HK-2 (cell line): Measurements from ENCODE around the gene DSCAML1.
A peak's percentile ranks its signal among the peaks of the same experiment; 100 is the strongest.

Experiments used
- DNase-seq: peaks from one replicate; pipeline ENCODE4 v3.0.0-alpha.2; 2018; ENCODE audit not compliant: unreplicated experiment

Gene DSCAML1

GRCh38 chr11:117443266-117444186 is 353.5 kb downstream of the DSCAML1 start:
- peak; percentile 26 for DNase-seq

GRCh38 chr11:117442869-117443239 is 354.2 kb downstream of the DSCAML1 start:
- DNase-seq, result no peak

DNA sequence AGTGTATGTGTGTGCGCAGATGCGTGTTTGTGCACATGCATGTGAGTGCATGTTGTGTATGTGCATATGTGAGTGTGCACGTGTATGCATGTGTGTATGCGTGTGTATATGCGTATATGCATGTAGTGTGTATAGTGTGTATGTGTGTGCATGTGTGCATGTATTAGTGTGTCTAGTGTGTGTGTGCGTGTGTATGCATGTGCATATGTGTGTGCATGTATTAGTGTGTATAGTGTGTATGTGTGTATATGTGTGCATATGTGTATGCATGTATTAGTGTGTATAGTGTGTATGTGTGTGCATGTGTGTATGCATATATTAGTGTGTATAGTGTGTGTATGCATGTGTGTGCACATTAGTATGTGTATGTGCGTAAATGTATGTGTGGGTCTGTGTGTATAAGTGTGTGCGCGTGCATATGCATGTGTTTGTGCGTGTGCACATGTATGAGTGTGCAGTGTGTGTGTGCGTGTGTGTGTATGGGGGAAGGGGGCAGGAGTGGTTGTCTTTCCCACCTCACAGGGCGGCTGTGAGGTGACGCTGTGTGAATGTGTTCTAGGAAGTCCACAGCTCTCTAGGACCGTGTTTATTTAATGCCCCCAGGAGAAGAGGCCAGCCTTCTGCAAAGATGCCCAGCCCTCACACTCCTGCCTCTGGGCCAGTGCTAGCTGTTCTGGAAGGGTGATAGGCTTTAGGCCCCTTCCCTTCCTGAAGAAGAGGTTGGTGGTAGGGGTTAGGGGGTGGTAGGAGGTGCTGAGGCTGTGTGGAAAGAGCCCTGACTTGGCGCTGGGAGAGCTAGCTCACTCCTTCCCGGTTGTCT is 354.8 kb downstream of the DSCAML1 start:
- no peak for DNase-seq

GRCh38 chr11:117441146-117441975 is 355.7 kb downstream of the DSCAML1 start:
- no peak for DNase-seq

- DNase-seq, result no peak
Observed at GRCh38 chr11:117440258-117440657, 356.8 kb downstream of the DSCAML1 start.

GRCh38 chr11:117439256-117439655 is 357.8 kb downstream of the DSCAML1 start:
- DNase-seq, result no peak

- DNase-seq, result no peak
Observed at GRCh38 chr11:117438371-117439000, 358.5 kb downstream of the DSCAML1 start.

GRCh38 chr11:117437791-117438130 is 359.3 kb downstream of the DSCAML1 start:
- no peak for DNase-seq

GRCh38 chr11:117437041-117437790 is 359.8 kb downstream of the DSCAML1 start:
- DNase-seq, result no peak

DNA sequence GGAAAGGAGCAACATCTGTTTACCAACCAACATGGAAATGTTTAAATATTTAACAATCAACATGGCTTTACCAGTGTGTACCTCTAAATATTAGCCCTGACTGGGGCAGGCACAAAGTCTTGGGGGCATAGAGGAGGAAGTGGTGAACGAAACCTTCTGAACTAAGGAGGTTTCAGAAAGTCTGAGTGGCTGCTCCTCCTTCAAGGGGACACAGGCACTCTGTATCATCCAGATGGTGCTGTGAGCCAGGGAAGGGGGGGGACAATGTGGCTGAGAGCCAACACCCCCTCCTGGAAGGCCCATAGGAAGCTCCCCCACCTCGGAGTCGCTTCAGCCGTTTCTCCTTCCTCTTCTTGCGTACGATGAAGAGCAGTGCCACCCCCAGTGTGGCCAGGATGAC is 361.7 kb downstream of the DSCAML1 start:
- no peak for DNase-seq

DNA sequence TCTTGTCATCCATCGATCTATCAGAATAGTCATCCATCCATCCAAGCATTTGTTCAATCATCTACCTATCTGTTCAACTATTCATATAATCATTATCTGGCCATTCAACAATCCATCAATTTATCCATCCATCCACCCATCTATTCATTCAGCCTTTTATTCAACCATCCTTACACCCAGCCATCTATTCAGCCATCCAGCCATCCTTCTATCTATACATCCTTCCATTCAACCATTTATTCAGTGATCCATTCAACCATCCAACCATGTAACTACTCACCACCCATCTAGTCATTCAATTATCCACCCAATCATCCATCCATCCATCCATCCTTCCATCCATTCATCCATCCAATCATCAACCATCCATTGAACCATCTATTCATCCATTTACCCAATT is 362.5 kb downstream of the DSCAML1 start:
- no peak for DNase-seq

DNA sequence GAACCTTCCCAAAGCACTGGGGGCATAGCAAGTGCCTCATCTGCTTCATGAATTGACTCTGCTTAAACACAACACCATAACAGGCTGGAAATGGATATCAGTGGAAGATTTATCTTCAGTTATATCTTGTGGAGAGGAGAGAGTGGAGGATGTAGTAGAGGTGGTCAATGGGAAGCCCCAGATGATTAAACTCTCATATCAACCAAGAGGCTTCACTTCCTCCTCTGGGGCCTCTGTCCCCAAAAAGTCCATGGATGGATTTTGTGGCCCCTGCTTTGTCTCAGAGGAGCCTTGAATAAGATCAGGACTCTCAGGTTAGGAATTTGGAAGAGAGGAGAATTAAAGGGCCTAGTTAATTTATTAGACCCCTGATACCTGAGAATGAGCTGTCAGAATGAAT is 363.3 kb downstream of the DSCAML1 start:
- DNase-seq, result no peak

- DNase-seq, result no peak
Observed at GRCh38 chr11:117431436-117431835, 365.6 kb downstream of the DSCAML1 start.

- DNase-seq, result no peak
Observed at GRCh38 chr11:117430293-117430955, 366.6 kb downstream of the DSCAML1 start.

DNA sequence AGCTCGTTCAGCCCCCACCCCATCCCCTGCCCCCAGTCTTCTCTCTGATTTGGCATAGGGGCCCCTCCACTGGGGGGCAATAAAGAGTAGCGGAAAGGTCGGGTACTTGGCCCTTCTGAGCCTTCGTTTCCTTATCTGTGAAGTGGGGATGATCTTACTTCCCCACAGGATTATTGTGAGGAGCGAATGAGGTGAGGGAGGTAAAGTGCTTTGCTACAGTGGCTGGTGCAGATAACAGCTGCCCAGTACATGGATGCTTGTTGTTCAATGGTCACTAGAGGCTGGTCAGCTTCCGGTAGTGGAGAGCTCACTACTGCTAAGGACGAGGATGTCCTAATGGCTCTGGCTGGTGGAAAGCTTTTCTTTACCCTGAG is 368.2 kb downstream of the DSCAML1 start:
- no peak for DNase-seq

DNA sequence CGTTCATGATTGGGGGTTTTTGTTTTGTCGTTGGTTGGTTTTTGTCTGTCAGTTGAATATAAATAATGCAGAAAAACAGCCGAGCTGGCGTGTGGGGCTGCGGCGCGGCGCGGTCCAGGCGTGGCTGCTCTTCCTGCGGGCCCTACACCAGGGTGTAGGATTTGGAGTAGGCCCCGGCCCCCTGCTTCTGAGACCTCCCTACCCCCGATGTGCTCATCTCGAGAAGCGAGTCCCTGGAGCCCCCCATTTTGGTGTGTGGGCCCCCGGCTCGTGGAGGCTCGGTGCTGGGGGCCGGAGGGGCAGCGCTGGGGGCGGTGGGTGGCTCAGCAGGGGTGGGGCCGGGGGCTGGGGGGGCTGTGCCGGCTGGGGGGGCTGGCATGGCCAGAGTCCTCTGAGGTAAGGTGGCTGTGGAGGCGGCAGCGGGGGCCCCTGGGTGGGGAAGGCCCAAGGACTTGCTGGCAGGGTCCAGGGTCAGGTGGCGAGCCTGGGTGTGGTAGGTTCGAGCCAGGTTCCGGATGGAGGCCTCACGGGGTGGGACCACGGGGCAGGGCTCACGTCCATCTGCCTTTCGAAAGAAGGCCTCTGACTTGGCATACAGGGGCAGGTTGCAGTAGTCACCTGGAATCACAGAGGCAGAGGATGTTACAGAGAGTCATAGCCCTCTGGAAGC is 368.7 kb downstream of the DSCAML1 start:
- no peak for DNase-seq

DNA sequence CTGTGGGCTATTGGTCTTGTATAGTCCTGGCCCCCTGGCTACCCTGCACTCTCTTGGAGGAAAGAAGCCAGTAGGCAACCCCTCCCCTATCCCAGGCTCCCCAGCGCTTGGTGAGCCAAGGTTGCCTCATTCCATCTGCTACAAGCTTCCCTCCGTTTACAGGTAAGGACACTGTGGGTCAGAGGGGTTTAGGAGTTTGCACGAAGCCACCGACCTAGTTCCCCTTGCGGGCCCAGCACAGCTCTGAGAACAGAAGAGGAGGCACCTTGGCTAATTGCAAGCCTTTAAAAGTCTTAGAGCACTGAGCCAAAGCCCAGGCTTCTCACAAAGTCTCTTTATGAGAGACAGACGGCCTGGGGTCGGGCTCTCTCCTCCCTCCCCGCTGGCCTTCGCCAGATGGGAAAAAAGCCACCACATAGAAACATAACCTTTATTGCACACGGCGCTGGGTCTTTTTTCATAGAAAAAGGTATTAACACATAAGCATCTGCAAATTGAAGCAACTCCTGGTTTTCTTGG is 369.6 kb downstream of the DSCAML1 start:
- no peak for DNase-seq

DNA sequence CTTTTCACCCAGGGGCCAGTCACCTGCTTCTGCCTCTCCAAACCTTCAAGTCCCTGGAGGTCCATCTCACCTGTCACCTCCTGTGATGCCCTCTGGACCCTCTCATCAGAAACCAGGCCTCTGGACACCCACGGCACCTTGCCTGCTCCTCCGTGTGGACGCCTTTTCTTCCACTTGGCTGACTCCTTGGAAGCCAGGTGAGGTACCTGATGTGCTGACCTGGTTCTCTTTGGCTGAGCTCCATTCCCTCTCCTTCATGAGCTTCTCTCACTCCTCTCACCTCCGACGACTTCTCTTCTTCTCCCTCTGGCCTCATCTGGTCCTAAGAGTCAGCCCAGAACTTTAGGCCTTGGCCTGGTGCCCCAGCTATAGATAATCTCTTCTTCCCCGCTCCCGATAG is 370.1 kb downstream of the DSCAML1 start:
- DNase-seq, result no peak

DNA sequence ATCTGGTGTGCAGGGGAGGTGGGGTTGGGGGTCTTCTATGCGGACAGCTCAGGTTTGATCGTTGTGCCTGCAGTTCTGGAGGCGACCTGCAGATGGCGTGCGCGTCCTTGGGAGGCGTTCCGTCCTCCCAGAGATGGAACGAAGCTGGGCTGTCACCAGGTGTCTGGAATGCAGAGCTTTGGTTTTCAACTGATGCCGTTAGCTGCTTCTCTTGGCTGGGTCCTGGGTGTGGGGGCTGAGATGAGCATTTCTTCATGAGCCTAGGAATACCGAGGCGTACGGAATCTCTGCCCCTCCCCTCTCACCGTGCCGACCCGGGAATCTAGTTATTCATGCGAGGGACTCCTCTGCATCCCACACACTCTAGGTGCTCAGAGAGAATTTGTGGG is 370.7 kb downstream of the DSCAML1 start:
- peak; percentile 63 for DNase-seq
